GM18873 (cell line): ENCODE data around the gene MOB1B.
"Not testable (repeated sequence)": the region's sequence is repeated elsewhere in the genome, so short reads cannot be mapped to it uniquely, and the experiment has no call there.

Source experiments
- ATAC-seq: cut with Tn5 transposase; IDR thresholded peaks from one replicate; pipeline ENCODE4 v1.9.1; 2021; ENCODE audit warnings: mild to moderate bottlenecking, moderate library complexity, moderate number of reproducible peaks; ENCODE audit not compliant: unreplicated experiment, low FRiP score

MOB1B gene

DNA sequence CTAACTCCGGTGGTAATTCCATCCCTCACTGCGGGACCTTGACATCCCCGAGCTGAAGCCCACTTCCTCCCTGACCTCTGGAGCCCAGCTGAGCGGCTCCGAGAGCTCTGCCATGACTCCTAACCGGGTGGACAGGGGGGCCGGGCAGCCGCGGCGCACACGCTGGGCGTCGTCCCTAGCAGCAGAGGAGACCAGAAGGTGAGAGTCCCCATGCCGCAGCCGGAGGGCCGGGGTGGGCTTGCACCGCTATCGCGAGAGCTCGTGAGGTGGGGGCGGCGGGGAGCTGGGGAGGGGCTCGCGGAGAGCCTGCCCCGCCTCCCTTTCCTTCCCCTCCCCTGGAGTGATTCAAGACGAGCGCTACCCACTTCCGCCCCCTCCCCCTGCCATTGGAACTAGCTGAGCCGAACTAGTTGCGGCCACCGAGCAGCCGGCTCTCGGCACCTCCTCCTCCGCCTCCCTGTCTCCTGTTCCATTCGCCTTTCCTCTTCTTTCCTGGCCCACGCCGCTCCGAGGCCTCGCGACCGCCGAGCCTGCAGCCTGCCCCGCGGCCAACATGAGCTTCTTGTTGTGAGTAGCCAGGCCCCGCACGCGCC lies at the start of gene MOB1B:
Gene MOB1B (plus strand): TSS at position 386 of the 593 bp plus-strand sequence. CDS start 168 bp downstream, at position 554.
- ATAC-seq, result peak; percentile 94

DNA sequence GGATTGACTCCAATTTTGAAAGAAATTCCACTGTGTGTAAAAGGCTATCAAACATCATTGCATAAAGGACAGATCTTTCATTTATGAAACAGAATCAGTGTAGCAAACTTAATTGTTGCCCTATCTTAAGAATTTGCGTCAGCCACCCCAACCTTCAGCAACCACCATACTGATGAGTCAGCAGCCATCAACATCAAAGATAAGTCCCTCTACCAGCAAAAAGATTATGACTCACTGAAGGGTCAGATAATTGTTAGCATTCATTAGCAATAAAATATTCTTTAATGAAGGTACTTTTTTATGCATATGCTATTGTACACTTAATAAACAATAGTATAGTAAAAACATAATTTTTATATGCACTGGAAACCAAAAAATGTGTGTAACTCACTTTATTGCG lies 46.7 kb upstream of the MOB1B start:
- no peak for ATAC-seq

DNA sequence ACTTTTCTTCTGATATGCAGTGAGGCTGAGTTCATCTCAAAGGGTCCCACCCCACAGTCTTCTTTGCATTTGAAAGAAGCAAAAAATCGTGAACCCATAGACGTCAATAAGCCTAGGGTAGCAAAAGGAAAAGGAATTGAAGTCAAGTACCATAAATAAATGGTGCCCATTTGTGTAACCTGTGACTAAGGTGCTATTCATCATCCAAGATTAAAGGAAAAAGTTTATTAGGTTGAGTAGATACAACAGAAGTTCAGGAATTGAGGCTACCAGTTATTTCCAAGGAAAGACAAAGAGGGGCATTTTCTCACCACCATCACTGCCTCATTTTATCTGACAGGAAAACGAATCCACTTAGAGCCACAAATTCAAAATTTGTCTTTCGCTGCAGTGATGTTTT lies 43.7 kb upstream of the MOB1B start:
- no peak for ATAC-seq

DNA sequence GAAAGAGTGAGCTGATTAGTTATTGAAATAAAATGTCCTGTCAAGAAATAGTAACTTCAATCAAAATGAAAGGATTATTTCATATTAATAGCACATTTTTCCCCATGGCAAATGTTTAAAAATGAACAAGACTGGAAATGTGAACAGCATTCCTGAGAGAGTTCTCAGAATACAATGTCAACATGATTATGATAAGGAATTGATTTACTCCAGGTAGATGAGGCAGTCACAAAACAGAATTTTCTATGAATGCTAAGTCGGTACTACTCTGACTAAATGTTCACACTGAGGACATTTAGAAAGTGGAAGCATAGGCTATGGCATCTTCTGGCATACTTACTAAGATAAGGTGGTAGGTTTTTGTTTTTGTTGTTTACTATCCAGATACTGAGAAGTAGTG lies 43.1 kb upstream of the MOB1B start:
- ATAC-seq, result no peak

DNA sequence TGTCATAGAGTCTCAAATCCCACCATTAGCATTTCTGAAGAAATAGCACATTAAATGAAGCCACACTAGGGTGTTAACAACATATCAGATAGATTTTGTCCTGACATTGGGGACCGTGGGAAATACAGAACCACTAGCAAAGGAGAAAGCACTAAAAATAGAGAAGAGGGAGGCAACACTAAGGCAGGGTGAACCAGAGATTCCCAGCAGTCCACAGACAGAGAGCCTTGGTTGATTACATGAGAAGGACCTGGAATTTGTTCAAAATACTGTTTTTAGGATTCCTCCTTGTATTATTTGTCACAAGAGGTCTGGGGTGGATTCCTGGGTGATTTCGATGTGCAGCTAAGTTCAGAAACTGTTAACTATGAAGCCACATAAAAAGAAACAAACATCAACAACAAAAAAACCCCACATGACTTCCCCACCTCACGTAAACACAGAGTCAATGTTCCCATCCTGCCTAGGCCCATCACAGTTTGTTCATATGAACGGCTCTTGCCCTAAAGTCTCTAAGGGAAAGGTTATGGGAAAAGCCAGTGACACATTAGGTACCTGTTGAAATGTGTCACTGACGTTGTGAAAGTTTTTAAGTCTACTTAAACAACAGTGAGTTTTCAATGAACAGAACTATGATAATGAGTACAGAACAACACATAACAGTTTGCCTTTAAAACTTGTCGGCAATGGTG lies 38.9 kb upstream of the MOB1B start:
- peak; percentile 76 for ATAC-seq

DNA sequence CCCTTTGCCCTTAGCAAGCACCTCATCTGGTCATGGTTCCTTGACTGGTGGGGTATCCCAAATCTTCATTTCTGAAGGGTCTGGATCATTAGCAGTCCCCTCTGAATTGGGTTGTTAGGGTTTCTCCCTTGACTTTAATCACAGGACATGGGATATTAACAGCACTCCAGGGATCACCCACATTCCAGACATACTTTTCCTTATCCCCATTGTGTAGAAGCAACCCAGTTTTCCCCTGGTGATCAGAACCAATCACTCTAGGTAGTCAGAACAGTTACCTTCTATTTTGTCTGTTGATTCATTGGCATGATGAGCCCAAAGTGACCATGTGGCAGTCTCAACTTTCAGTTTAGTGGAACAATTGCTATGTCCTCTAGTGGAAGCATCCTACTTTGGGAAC lies 33.4 kb upstream of the MOB1B start:
- no peak for ATAC-seq

DNA sequence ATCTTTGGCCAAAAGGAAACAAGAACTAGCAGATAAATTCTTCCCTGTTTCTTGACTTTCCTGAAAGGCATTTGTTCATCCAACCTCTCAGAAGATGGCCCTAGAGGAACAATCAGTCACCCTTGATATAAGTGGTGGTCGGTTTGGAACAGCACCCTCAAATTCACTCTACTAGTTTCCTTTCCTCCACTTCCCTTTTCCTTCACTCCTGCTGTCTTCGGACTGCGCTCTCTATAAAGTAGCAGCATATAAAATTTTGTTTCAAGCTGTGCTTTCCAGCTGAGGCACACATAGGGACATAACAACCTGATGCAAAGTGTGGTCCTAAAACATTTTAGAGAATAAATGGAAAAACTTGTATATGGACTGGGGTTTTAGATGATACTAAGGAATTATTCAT lies 29.0 kb upstream of the MOB1B start:
- ATAC-seq, result no peak

DNA sequence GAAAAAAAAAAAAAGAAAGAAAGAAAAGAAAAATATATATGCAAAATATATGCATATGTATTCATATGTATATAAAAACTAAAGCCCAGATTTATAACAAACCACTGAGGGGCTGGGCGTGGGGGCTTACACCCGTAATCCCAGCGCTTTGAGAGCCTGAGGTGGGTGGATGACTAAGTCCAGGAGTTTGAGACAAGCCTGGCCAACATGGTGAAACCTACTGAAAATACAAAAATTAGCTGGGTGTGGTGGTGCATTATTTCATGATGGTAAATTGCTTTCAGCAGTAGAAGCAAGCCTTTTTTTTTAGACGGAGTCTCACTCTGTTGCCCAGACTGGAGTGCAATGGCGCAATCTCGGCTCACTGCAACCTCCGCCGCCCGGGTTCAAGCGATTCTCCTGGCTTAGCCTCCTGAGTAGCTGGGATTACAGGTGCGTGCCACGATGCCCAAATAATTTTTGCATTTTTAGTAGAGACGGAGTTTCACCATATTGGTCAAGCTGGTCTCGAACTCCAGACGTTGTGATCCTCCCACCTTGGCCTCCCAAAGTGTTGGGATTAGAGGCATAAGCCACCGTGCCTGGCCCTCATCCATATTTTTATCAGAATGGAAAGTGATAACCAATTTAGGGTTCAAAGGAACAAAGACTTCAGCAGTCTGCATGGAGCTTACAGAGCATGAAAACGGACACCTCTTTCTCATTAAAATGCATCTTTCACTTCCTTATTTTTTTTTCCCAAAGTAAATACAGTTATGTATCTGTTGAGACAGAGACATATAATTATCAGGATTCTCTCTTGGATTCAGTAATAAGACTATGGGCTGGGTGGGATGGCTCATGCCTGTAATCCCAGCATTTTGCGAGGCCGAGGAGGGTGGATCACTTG lies 27.7 kb upstream of the MOB1B start:
- peak; percentile 46 for ATAC-seq

DNA sequence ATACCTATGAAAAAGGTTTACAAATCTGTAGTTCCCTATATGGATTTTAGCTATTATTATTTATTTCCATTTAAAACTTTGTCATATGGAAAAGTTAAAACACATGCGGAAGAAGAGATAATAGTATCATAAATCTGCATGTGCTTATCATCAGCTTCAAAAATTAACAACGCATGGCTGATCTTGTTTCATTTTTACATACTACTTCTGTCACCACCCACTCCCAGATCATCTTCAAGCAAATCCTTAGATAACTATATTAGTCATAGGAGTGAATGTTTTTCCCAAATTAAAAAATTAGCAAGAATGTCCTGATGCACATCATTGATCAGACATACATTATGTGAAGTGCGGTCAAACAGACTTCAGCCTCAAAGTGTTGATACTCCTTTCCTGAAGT lies 24.6 kb upstream of the MOB1B start:
- ATAC-seq, result no peak

DNA sequence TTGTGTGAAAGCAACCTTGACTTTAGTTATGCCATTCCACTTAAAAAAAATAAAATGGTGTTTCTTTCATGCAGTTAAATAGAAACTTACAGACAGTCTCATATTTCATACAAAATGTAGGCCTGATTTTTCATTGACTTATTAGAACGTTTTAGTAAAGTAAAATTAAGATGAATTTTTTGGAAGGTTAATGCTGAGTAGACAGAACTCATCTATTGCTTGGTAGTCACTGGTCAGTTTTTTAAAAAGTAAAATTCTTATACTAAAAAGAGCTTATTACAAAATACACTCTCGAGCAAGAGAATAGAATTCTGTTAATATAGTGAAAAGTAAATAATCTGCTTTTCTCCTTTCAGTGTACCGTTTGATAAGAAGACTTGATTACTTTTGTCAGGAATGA lies 21.4 kb upstream of the MOB1B start:
- ATAC-seq, result no peak

DNA sequence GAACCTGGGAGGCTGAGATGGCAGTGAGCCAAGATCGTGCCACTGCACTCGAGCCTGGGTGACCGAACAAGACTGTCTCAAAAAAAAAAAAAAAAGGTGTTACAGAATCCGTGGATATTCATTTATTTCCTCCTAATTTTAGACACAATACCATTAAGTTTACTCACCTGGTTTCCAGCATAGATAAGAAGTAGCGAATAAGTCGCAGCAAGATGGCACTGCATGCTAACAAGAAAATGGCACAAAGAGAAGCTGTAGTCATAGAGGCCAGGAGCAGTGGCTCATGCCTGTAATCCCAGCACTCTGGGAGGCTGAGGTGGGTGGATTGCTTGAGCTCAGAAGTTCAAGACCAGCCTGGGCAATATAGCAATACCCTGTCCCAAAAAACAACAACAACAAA lies 17.0 kb upstream of the MOB1B start:
- ATAC-seq, result no peak

DNA sequence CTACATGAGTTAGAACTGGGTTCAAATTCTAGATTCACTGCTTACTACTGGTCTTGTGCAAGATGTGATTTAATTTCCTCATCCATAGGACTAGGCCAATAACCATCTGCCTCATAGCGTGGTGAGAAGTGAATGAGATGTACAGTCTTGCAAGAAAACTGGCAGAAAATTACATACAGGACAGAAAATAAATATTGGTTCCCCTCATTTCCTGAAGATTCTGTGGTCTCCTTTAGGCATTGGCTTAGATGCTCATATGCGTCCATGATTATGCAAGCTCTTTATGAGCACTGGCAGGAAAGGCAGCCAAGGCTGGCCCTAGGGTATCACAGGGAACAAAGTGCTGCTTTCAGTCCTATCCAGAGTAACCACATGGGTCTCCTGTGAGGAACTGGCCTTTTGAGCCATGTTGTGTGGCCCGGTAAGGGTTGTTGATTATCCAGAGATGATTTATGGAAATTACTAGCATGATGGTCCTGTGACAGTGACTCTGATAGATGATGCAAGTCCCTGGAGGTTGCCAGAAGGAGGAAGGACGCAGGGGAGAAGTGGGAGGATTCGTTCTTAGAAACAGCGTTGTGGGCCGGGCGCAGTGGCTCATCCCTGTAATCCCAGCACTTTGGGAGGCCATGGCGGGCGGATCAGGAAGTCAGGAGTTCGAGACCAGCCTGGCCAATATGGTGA lies 9.9 kb upstream of the MOB1B start:
- ATAC-seq, result no peak

DNA sequence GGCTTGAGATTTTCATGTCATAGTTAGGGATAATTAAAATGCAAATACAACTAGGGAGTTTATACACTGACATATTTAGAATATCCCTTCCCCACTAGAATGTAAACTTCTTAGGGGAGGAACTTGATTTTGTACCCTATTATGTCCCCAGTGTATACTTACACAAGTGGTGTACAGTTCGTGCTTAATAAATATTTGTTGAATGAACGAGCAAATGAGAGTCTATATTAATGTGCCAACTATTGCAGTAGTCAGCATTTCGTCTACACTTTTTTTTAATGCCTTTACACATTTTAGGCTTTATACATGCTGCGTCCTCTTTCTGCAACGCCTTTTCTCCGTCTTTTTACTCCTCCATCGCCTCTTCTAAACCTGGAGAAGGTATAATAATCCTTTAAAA lies 8.4 kb upstream of the MOB1B start:
- ATAC-seq, result no peak

DNA sequence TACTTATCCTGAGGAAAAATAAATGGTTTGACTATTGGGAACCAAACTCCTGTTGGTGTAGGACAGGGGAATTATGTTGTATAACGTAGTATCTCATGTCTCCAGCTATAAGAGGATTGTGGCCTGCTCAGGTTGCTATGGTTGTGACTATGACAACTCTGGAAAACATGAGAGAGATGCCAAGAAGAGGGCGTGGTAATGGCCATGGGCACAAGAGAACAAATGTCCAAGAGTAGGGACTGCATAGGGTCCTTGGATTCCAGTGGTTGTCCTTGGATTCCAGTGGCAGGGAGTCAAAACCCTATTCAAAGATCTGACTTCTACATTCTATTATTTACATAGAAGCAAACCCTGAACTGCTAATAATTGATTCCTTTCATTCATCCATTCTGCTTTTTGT lies 6.8 kb upstream of the MOB1B start:
- ATAC-seq, result peak; percentile 11

DNA sequence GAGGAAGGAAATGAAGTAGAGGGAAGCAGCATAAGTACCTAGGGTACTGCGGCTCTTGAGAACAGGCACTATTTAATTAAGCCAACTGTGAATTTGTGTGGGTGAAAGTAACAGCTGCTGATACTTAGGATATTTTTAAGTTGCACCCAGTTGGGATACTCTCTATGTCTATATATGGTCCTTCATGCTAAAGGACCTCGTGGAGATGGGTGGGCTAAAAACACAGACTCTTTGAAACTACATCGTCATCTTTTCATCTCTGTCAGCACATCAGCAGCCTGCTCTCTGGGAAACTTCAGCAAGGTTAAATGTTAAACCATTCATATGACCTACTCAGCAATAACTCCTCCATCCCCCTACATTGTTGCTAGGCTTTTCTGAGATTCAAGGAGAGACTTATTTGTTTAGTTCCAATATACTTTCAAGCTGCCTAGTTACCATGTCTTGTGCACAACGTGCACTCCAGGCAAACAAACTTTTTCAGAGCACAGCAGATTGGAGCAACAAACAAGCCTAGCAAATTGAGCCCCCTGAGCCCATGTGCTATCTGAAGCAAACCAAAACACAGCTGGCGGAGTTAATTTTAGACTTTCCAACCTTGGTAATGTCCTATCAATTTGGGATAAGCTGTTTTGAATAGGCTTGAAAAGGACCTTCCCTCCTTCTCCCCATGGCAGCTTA lies 6.2 kb upstream of the MOB1B start:
- ATAC-seq, result peak; percentile 61

DNA sequence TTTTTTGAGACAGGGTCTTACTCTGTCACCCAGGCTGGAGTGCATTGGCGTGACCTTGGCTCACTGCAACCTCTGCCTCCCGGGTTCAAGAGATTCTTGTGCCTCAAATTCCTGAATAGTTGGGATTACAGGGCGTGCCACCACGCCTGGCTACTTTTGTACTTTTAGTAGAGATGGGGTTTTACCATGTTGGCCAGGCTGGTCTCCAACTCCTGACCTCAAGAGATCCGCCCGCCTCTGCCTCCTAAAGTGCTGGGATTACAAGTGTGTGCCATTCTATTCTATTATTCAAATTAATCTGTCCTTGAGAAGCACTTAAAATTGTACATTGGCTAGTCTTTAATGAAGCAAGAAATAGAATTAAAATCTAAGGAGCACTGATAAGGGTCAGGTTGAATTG lies 3.6 kb upstream of the MOB1B start:
- not testable (repeated sequence) for ATAC-seq

DNA sequence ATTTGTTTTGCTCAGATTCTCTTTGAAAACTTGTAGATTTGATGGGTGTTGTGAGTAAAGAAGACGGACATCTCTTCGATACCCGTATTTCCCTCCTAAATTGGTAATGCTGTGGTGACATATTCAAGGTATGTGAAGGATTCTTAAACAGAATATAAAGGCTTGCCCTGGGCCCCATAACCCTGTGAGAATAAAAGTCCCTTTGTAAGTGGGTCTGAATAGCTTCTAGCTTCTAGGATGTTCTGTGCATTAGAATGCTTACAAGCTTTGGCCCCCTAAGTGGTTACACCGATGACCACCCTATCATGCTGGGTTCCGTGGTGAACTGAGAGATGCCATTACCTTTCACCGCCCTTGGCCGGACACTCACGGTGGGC lies 574 bp upstream of the MOB1B start:
- ATAC-seq, result no peak

DNA sequence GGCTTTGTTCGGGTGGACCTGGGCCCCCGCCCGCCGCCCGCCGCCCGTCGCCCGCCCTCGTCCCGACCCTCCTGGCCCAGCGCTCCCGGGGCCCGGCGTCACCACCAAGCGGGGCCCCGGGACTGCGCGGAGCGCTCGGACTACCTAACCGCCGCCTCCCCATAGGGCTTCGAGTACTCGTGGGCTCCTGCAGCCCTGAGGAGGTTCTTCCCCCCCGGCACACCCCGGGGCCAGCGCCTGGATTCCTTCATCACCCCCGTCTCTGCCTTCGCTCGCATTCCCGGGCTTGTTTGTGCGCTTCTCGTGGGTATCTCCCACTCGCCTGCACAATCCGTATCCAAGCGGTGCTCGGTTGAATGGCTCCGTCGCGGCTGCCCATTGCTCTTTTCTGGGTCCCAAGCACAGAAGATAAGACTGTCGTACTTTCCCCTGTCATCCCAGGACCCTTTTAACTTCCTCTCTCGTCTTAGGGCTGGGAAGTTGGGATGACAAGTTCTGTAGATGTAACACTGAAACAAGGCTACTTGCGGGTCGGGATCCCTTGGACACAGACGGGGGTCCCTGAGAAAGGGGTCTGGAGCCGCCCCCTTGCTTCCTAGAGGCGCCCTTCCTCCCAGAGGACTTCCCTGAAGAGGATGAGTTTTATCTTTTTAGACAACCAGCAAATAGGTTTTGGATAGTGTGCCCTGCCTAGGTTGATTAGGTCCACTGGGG lies 565 bp downstream of the MOB1B start:
- ATAC-seq, result peak; percentile 34

DNA sequence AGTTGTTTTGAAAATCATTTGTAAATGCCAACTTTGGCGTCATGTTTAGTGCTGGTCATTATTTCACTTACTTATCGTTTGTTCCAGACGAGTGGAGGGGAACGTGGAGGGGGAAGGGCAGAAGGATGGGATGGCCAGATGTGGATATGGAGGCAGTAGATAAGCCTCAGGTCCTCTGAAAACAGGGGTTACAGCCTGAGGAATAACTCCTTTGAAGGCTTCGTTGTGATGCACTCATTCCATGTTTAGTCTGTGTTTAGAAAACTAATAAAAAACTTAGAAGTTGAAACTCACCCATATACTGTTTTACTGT lies 1.1 kb downstream of the MOB1B start:
- no peak for ATAC-seq

DNA sequence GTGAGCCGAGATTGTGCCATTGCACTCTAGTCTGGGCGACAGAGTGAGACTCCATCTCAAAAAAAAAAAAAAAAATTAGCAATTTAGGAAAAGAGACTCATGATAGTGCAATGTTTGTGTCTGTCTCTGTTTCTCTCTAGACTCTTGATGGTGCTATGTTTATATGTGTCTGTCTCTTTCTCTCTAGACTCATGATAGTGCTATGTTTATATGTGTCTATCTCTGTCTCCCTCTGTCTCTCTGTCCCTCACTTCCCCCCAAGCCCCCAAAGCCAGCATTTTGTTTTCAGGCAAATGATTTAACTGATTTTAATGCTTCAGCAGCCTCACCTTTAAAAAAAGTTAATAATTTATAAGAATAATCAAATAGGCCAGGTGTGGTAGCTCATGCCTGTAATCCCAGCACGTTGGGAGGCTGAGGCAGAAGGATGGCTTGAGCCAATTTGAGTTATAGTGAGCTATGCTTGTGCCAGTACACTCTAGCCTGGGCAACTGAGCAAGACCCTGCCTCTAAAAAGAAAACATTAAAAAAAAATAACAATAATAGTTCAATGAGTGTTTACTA lies 6.9 kb downstream of the MOB1B start:
- ATAC-seq, result no peak
